DND-41 (cell line): ENCODE results near the gene ASIC2.

Experiments used
- ATAC-seq: fragments of 200-7000 bp; cut with Tn5 transposase; 3 replicates; pipeline ENCODE4 v1.9.1; 2021; ENCODE audit warnings: low read depth; ENCODE audit not compliant: insufficient read depth
- DNase-seq: peaks from one replicate; pipeline ENCODE4 v3.0.0-alpha.2; 2020
- H2AFZ ChIP-seq: 2 replicates; pipeline ENCODE4 v1.6.0; 2012; ENCODE audit warnings: low read depth, low read length
- H3K27ac ChIP-seq: 2 replicates; pipeline ENCODE4 v1.5.1; 2012; ENCODE audit warnings: low read length, inconsistent platforms
- H3K27me3 ChIP-seq: fragments of 200-600 bp; sonication (generic); 2 replicates; pipeline ENCODE4 v1.6.0; 2012; ENCODE audit warnings: low read length, mild to moderate bottlenecking, inconsistent platforms; ENCODE audit not compliant: insufficient read depth, poor library complexity
- H3K36me3 ChIP-seq: 2 replicates; pipeline ENCODE4 v1.5.1; 2012; ENCODE audit warnings: low read length, inconsistent platforms; ENCODE audit not compliant: insufficient read depth
- H3K4me1 ChIP-seq: 2 replicates; pipeline ENCODE4 v1.5.1; 2012; ENCODE audit warnings: mild to moderate bottlenecking, low read length; ENCODE audit not compliant: insufficient read depth
- H3K4me2 ChIP-seq: 2 replicates; pipeline ENCODE4 v1.6.0; 2012; ENCODE audit warnings: mild to moderate bottlenecking, moderate library complexity, low read length, inconsistent platforms; ENCODE audit not compliant: insufficient read depth
- H3K4me3 ChIP-seq, 2 experiments: fragments of 200-600 bp in 1 of 2; shearing (Covaris generic) in 1 of 2; 2 replicates each; pipeline ENCODE4 v1.5.1; 2012 to 2016; ENCODE audit warnings: inconsistent platforms in 2 of 2, low read length in 2 of 2, mild to moderate bottlenecking in 2 of 2, low read depth in 1 of 2, moderate library complexity in 1 of 2
- H3K79me2 ChIP-seq: 2 replicates; pipeline ENCODE4 v1.6.0; 2012; ENCODE audit warnings: low read length, inconsistent platforms; ENCODE audit not compliant: insufficient read depth
- H3K9ac ChIP-seq: 2 replicates; pipeline ENCODE4 v1.6.0; 2012; ENCODE audit warnings: low read depth, mild to moderate bottlenecking, inconsistent platforms, low read length, moderate library complexity
- H3K9me3 ChIP-seq: 2 replicates; pipeline ENCODE4 v1.5.1; 2012; ENCODE audit warnings: low read length, moderate library complexity, mild to moderate bottlenecking, inconsistent platforms; ENCODE audit not compliant: insufficient read depth, severe bottlenecking
- H4K20me1 ChIP-seq: 2 replicates; pipeline ENCODE4 v1.6.0; 2012; ENCODE audit warnings: low read length; ENCODE audit not compliant: insufficient read depth
- CTCF ChIP-seq: IDR thresholded peaks from 2 replicates; pipeline ENCODE4 v1.5.1; 2012; ENCODE audit warnings: borderline replicate concordance, low read length, moderate library complexity, mild to moderate bottlenecking; ENCODE audit not compliant: poor library complexity, severe bottlenecking; ENCODE audit errors: extremely low read depth
- EZH2 ChIP-seq: IDR thresholded peaks from 3 replicates; pipeline ENCODE4 v1.6.1; 2012; ENCODE audit warnings: borderline replicate concordance, low read depth, mild to moderate bottlenecking, moderate library complexity, low read length, inconsistent platforms; ENCODE audit not compliant: severe bottlenecking

ASIC2 gene

GRCh38 chr17:33284022-33284421, 9.1 kb downstream of the ASIC2 start:
- ATAC-seq (no peak), DNase-seq (no peak)
- peaks cover 3% of the 10 kb centered on the region; the same call in 1 of the 2 replicates for H4K20me1 ChIP-seq
- no peak overlapping the region for H3K27ac ChIP-seq
- no peak overlapping the region for H3K9ac ChIP-seq
- no peaks in the 10 kb centered on the region for H3K36me3 ChIP-seq
- no peak overlapping the region for H3K4me3 ChIP-seq
- no peaks in the 10 kb centered on the region for H3K79me2 ChIP-seq
- H2AFZ ChIP-seq: no peak overlapping the region
- no peaks in the 10 kb centered on the region for H3K9me3 ChIP-seq
- H3K4me2 ChIP-seq: no peak overlapping the region
- TF ChIP-seq EZH2 (no peak), CTCF (no peak)
- H3K27me3 ChIP-seq: peaks cover 16% of the 10 kb centered on the region
- H3K4me1 ChIP-seq: no peaks in the 10 kb centered on the region

- no peak for ATAC-seq
- no peaks in the 10 kb centered on the region; the same call in 1 of the 2 replicates for H4K20me1 ChIP-seq
- no peaks in the 10 kb centered on the region for H3K79me2 ChIP-seq
- H3K9me3 ChIP-seq: no peaks in the 10 kb centered on the region
- no peak overlapping the region for H3K4me2 ChIP-seq
- no peak overlapping the region for H3K27ac ChIP-seq
- no peak for DNase-seq
- no peak overlapping the region for H2AFZ ChIP-seq
- TF ChIP-seq CTCF (no peak), EZH2 (no peak)
- no peaks in the 10 kb centered on the region for H3K4me1 ChIP-seq
- no peaks in the 10 kb centered on the region for H3K36me3 ChIP-seq
- H3K9ac ChIP-seq: no peak overlapping the region
- H3K27me3 ChIP-seq: peaks cover 19% of the 10 kb centered on the region
- no peak overlapping the region for H3K4me3 ChIP-seq
Observed at GRCh38 chr17:33280162-33280943, 12.7 kb downstream of the ASIC2 start.

- no peaks in the 10 kb centered on the region for H3K4me1 ChIP-seq
- no peak overlapping the region for H3K4me3 ChIP-seq
- H3K27me3 ChIP-seq: peaks cover 14% of the 10 kb centered on the region
- no peaks in the 10 kb centered on the region for H3K36me3 ChIP-seq
- no peak overlapping the region for H2AFZ ChIP-seq
- H3K79me2 ChIP-seq: no peaks in the 10 kb centered on the region
- no peaks in the 10 kb centered on the region for H3K9me3 ChIP-seq
- no peak for DNase-seq
- H3K9ac ChIP-seq: no peak overlapping the region
- H3K27ac ChIP-seq: no peak overlapping the region
- TF ChIP-seq CTCF (no peak), EZH2 (no peak)
- H3K4me2 ChIP-seq: no peak overlapping the region
- no peak for ATAC-seq
- no peaks in the 10 kb centered on the region; the same call in 1 of the 2 replicates for H4K20me1 ChIP-seq
Observed at GRCh38 chr17:33277436-33278100, 15.5 kb downstream of the ASIC2 start.
